ENCODE measurements around the gene DDX51. TPM values are rescaled to one million over a fixed set of nuclear protein-coding genes. Genes with fewer than 3 reads are reported as not detected.
A peak's percentile ranks its signal among the peaks of the same experiment; 100 is the strongest.

Gene DDX51
- total and polyA plus RNA-seq, 2 experiments from 2014 or later, result 6.8 to 16.1 TPM

DNA sequence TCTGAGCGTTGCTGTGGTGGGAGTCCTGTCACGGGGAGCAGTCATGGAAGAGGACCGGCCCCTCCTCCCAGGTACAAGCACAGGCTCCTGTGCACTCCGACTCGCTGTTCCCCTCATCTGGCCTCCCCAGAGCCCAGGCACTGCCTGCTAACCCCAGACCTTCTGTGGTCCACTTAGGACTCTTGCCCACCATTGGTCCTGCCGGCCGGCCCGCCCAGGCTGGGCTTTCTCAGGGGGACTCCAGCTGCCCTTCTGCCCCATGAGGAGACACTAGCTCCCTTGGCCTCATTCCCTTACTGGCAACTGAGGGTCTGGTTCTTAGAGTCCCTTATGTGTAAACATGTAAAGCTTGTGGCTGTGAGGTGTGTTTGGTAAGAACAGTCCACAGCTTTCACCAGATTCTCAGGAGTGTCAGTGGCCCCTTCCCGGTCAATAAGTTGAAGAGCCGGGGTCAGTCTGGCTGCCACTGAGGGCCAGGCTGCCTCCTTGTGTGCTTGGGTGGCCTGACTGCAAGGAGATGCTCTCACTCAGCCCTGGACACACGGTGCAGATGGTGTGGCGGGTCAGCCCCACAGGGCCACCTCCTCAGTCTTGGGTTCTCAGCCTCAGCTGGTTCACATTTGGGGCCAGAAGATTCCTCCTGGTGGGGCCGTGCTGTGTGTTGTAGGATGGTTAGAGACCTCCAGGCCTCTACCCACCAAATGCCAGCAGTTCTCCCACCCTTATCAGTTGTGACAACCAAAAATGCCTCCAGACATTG, 43.6 kb downstream of the DDX51 start:
- H3K4me2 ChIP-seq, result no peak overlapping the region
- no peak for DNase-seq (ENCODE audit: low spot score)
- 98% methylated on average over 13 of the region's 13 CpGs for WGBS (ENCODE audit: low lambda C conversion rate, missing lambda C conversion rate)
- H4K20me1 ChIP-seq (ENCODE audit: insufficient read depth, poor library complexity, severe bottlenecking), result no peaks in the 10 kb centered on the region
- no peak overlapping the region for H3K4me3 ChIP-seq
- H3K9me2 ChIP-seq (replicated peaks; ENCODE audit: insufficient read depth), result no peaks in the 10 kb centered on the region
- H3K4me1 ChIP-seq (ENCODE audit: insufficient read depth), result no peaks in the 10 kb centered on the region
- no peaks in the 10 kb centered on the region for H3K27me3 ChIP-seq
- no peak for TF ChIP-seq EZH2phosphoT487 (IDR thresholded peaks at IDR 0.05; ENCODE audit: low read depth, severe bottlenecking, unreplicated experiment)
- no peak for TF ChIP-seq EZH2 (IDR thresholded peaks at IDR 0.05; ENCODE audit: borderline replicate concordance)
- TF ChIP-seq, protein P1, sequence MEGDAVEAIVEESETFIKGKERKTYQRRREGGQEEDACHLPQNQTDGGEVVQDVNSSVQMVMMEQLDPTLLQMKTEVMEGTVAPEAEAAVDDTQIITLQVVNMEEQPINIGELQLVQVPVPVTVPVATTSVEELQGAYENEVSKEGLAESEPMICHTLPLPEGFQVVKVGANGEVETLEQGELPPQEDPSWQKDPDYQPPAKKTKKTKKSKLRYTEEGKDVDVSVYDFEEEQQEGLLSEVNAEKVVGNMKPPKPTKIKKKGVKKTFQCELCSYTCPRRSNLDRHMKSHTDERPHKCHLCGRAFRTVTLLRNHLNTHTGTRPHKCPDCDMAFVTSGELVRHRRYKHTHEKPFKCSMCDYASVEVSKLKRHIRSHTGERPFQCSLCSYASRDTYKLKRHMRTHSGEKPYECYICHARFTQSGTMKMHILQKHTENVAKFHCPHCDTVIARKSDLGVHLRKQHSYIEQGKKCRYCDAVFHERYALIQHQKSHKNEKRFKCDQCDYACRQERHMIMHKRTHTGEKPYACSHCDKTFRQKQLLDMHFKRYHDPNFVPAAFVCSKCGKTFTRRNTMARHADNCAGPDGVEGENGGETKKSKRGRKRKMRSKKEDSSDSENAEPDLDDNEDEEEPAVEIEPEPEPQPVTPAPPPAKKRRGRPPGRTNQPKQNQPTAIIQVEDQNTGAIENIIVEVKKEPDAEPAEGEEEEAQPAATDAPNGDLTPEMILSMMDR (IDR thresholded peaks at IDR 0.05; ENCODE audit: poor library complexity), result no peak
- no peaks in the 10 kb centered on the region for H3K36me3 ChIP-seq (replicated peaks; ENCODE audit: insufficient read depth, low read depth)
- no peaks in the 10 kb centered on the region for H3K79me2 ChIP-seq
- no peak overlapping the region for H3K27ac ChIP-seq
- H2AFZ ChIP-seq, result no peak overlapping the region
- no peaks in the 10 kb centered on the region for H3K9me3 ChIP-seq (ENCODE audit: low read depth)

DNA sequence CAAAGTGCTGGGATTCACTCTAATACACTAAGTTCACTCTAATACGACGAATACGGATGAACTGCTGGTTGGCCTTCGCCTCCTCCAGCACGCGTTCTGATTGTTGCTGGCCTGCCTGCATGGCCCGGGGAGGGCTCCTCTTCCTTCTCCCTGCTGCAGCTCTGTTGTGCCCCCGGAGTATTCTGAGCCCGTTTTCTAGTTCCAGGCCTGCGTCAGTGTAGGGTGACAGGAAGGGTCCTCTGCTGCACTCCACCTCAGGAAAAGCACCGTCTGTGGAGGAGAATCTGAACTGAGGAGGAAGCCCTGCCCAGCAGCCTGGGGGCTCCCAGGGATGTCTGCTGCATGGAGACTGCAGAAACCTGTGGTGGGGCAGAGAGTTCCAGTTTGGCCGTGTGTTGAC, 44.4 kb downstream of the DDX51 start:
- TF ChIP-seq, protein P1 (IDR thresholded peaks at IDR 0.05; ENCODE audit: poor library complexity), result no peak
- no peak for TF ChIP-seq EZH2 (IDR thresholded peaks at IDR 0.05; ENCODE audit: borderline replicate concordance)
- TF ChIP-seq EZH2phosphoT487 (IDR thresholded peaks at IDR 0.05; ENCODE audit: low read depth, severe bottlenecking, unreplicated experiment), result no peak
- H3K27me3 ChIP-seq, result no peaks in the 10 kb centered on the region
- H3K4me1 ChIP-seq (ENCODE audit: insufficient read depth), result no peaks in the 10 kb centered on the region
- no peaks in the 10 kb centered on the region for H4K20me1 ChIP-seq (ENCODE audit: insufficient read depth, poor library complexity, severe bottlenecking)
- no peak overlapping the region for H3K4me2 ChIP-seq
- H3K36me3 ChIP-seq (replicated peaks; ENCODE audit: insufficient read depth, low read depth), result no peaks in the 10 kb centered on the region
- H3K79me2 ChIP-seq, result no peaks in the 10 kb centered on the region
- H3K27ac ChIP-seq, result no peak overlapping the region
- no peaks in the 10 kb centered on the region for H3K9me3 ChIP-seq (ENCODE audit: low read depth)
- H2AFZ ChIP-seq, result no peak overlapping the region
- WGBS (ENCODE audit: low lambda C conversion rate, missing lambda C conversion rate), result 96% methylated on average over 12 of the region's 12 CpGs
- no peak for DNase-seq (ENCODE audit: low spot score)
- no peaks in the 10 kb centered on the region for H3K9me2 ChIP-seq (replicated peaks; ENCODE audit: insufficient read depth)
- no peak overlapping the region for H3K4me3 ChIP-seq

DNA sequence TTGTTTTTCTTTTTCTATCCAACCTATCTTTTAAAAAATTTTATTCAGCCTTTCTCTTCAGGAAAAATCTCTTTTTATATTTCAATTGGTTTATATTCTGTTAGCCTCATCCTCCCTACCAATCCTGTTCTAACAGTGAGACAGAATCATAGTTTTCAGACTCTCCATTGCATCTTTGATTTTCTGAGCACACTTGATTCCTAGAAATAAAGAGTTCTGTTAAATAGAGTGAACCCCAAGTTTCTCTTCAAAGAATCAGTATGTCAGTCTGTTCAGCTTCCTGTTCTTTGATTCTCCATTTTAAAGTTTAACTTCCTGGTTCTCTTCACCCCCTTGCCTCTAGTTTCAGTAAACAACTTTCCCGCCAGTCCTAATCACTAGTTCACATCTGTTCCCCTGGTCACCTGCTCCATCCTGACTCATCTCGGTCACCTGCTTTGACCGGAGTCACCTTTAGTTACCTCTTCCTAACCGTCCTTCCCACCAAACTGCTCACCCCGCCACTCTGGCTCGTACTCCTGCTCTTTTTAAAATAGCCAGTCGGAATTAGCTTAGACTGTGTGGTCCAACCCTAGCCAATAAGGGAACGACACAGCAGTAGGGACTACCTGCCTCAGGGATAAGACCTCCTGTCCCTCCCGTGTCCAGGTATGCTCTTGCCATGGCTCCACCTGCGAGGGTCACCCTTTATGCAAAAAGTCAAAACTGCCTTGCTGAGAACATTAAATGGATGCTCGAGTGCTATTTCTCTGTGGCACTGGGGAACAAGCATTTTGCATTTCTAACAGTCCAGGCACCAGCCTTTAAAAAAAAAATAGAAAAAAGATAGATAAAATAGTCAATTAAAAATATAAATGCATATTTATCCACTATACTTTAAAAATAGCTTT, 48.4 kb downstream of the DDX51 start:
- Histone ChIP-seq H3K79me2 (peaks cover 1% of the 10 kb centered on the region), H3K36me3 (replicated peaks; ENCODE audit: insufficient read depth, low read depth) (no peaks in the 10 kb centered on the region), H3K4me3 (no peak overlapping the region), H4K20me1 (ENCODE audit: insufficient read depth, poor library complexity, severe bottlenecking) (no peaks in the 10 kb centered on the region), H3K9me2 (replicated peaks; ENCODE audit: insufficient read depth) (no peaks in the 10 kb centered on the region), H3K9me3 (ENCODE audit: low read depth) (no peaks in the 10 kb centered on the region), H3K27ac (peak overlapping the region; percentile 51), H3K4me2 (no peak overlapping the region), H3K4me1 (ENCODE audit: insufficient read depth) (no peaks in the 10 kb centered on the region), H3K27me3 (no peaks in the 10 kb centered on the region), H2AFZ (no peak overlapping the region)
- peak; percentile 42 for DNase-seq (ENCODE audit: low spot score)
- no peak for TF ChIP-seq EZH2 (IDR thresholded peaks at IDR 0.05; ENCODE audit: borderline replicate concordance)
- TF ChIP-seq EZH2phosphoT487 (IDR thresholded peaks at IDR 0.05; ENCODE audit: low read depth, severe bottlenecking, unreplicated experiment), result no peak
- TF ChIP-seq, protein P1 (IDR thresholded peaks at IDR 0.05; ENCODE audit: poor library complexity), result no peak
- 79% methylated on average over 11 of the region's 11 CpGs for WGBS (ENCODE audit: low lambda C conversion rate, missing lambda C conversion rate)

Measured in hepatocyte (in vitro differentiated cells).